ENCODE data around the gene PDZD8.

The PDZD8 gene

GRCh38 chr10:117375360-117376178, at the start of gene PDZD8:
TSS of gene PDZD8 (minus strand) at chr10:117375440. CDS start at chr10:117375227, 213 bp downstream.
- DNase-seq (ENCODE audit: low spot score), result peak; percentile 94

- no peak for DNase-seq (ENCODE audit: low spot score)
These were observed 48.9 kb upstream of the PDZD8 start for GRCh38 chr10:117424171-117424570.

DNA sequence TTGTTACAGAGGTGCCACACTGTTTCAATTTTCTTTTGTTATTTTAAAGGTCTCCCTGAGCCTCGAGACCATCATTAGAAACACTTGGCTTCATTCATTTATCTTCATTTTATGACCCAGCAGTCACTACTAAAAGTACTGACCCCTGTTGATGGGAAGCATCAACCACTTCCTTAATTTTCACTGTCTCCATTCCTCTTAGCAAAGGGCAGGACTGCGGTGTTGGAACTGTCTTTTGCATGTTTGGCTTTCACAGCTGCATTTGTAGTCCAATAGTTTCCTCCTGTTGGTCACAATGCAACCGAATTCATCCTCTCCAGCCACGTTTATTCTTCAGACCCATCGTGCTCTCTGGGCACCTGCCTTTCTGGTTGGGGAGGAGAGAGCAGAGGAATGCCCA, 46.7 kb upstream of the PDZD8 start:
- no peak for DNase-seq (ENCODE audit: low spot score)

- no peak for DNase-seq (ENCODE audit: low spot score)
These were observed 45.5 kb upstream of the PDZD8 start for GRCh38 chr10:117420768-117421167.

GRCh38 chr10:117419921-117420320, 44.7 kb upstream of the PDZD8 start:
- DNase-seq (ENCODE audit: low spot score), result no peak

- no peak for DNase-seq (ENCODE audit: low spot score)
These were observed 43.9 kb upstream of the PDZD8 start for GRCh38 chr10:117419159-117419558.

- no peak for DNase-seq (ENCODE audit: low spot score)
These were observed 42.9 kb upstream of the PDZD8 start for GRCh38 chr10:117418121-117418520.

GRCh38 chr10:117417196-117417595, 42.0 kb upstream of the PDZD8 start:
- no peak for DNase-seq (ENCODE audit: low spot score)

DNA sequence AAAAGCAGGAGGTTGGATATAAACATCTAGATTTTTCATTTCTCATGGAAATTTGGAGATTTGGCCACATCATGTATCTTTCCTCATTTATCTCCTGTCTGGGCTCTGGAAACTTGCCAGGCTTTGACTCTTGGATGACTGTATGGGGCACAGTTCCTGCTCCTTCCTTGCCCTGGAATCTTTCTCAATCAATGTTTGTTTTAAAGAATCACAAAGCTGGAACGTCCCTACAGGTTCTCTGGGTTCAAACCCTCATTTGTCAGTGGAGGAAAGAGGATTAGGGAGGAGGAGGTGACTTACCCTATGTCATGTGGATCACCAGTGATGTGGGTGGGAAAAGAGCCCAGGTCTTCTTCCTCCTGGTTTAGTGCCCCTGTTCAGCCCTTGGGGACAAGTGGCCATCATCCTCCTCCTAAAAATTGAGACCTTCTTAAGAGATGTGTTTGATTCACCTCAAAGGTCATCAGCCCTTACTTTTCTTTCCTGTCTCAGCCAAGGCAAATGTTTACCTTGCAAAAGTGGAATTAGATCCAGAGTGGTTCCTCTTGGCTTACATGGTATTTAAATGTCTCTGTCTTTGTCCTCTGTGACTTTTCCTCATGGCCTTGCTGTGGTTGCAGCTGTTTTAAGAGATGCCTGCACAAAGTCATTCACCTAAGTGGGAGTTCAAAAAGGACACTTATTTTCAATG, 38.8 kb upstream of the PDZD8 start:
- DNase-seq (ENCODE audit: low spot score), result peak; percentile 60

GRCh38 chr10:117412469-117413010, 37.3 kb upstream of the PDZD8 start:
- DNase-seq (ENCODE audit: low spot score), result peak; percentile 23

DNA sequence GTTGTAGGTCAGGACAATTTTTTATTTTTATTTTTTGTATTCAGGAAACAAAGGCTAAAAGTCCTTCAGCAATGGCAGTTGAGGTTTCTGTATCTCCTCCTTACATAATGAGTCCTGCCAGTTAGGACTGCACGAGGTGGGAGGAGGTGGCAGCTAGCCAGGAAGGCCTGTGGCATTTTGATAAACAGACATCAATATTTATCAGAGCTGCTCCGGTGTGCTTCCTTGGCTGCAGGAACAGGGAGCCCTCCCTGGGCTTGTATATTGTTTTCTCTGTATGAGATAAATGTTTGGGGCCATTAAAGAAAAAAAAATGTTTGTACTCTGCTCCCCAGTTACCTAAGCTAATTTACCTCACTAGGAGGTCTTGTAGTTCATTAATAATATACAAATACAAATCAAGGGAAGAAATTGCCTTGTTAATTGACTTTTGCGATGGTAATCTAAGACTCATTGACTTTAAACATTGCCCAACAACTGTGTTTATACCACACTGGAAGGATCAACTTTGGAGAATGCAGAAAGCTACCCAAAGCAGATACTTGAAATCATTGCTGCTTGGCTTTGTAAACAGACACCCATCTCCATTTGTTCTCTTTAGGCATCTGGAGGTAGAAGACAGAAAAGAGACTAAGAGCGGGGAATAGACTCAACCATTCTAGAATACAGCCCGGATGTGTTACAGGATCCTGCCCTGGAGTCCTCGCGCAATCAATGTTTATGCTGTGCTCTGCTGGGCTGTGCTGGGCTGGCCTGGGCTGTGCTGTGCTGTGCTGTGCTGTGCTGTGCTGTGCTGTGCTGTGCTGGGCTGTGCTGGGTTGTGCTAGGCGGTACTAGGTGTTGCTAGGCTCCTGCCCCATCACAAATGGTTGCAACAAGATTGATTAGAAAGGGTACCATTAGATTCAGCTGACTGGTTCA, 36.5 kb upstream of the PDZD8 start:
- peak; percentile 90 for DNase-seq (ENCODE audit: low spot score)

GRCh38 chr10:117410557-117410956, 35.3 kb upstream of the PDZD8 start:
- peak; percentile 60 for DNase-seq (ENCODE audit: low spot score)

GRCh38 chr10:117409549-117410305, 34.5 kb upstream of the PDZD8 start:
- peak; percentile 37 for DNase-seq (ENCODE audit: low spot score)

DNA sequence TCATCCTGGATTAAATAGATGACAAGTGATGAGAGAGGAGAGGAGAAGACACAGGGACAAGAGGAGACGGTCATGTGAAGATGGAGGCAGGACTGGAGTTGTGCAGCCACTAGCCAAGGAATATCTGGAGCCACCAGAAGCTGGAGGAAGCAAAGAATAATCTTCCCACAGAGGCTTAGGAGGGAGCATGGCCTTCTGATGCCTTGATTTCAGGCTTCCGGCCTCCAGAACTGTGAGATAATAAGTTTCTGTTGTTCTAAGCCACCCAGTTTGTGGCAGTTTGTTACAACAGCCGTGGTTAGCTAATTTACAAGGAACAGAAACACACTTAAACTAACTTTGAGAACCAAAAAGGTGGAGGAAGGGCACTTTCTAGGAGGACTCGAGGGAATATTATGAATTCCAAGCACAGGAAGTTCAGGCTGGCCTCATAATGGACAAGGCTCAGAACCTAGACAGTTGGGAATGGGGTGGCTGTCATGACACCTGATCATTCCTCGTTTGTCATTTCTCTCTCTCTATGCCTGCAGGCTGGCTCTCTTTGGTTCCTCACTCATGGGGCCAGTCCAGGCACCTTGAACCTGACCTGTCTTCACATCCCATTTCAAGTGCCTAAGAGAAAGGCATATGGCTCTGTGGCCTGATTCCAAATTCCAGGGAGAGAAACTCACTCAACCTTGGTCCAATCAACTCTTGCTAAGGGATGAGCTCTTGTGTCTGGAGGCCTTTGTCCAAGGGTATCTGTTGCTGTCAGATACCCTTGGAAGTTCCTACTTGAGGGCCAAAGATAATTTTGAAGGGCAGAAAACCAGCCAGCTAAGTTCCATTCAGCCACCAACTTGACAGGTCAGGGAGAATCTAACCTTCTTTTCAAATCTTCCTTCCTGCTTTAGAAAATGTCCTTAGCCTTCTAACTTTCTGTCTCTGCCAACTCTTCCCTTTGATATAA, 33.5 kb upstream of the PDZD8 start:
- DNase-seq (ENCODE audit: low spot score), result peak; percentile 43

DNA sequence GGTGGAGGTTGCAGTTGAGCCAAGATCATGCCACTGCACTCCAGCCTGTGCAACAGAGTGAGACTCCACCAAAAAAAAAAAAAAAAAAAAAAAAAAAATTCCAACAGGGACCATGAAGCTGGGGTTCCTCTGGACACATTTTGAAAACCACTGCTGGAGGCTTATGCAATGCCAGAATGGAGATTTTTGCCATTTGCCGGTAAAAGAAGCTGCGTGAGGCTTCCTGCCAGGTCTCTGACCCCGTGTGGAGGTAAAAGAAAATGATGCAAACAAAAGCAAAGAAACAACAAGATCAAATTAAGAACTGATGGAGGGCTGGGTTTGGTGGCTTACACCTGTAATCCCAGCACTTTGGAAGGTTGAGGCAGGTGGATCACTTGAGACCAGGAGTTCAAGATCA, 30.5 kb upstream of the PDZD8 start:
- no peak for DNase-seq (ENCODE audit: low spot score)

GRCh38 chr10:117400329-117400728, 25.1 kb upstream of the PDZD8 start:
- DNase-seq (ENCODE audit: low spot score), result no peak

GRCh38 chr10:117399341-117400196, 24.3 kb upstream of the PDZD8 start:
- DNase-seq (ENCODE audit: low spot score), result no peak

- DNase-seq (ENCODE audit: low spot score), result no peak
These were observed 22.8 kb upstream of the PDZD8 start for GRCh38 chr10:117398029-117398428.
